DMS153 (cell line): Measurements from ENCODE around the gene SCG5.

ENCODE experiments used
- DNase-seq: peaks from one replicate; lab custom pipeline; 2025; lab: John Stamatoyannopoulos, UW

Gene SCG5

DNA sequence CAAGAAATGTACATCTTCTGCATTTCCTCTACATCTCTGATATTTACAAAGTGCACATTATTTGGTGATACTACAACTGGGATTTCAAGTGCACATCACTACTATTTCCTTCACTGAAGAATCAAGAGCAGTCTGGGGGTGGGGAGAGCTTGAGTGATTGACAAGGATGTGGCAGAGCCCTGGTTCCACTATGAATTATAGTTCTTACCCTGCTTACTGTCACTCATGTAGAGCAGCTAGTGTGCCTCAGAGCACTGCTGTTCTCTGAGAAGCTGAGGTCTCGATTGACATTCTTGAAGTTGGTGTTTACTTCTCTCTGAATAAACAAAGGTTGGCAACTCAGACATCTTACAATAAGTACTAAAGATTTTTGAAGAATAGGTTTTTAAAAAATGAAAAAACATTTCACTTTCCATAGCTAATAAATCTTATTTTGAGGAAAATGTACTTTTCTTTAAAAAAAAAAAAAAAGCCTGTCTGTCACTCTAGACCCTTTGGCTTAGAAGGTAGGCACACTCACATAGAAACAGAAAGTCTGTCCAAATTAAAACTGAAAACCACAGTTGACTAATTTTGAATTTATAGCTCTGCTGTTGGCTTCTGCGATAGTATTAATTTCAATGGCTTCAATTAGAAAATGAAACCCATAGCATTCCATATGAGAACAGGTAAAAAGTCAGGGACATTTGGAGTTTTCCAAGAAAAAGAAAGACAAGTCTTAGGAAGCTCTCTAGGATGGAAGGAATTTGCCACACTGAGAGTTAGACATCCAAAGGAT lies 81.8 kb downstream of the SCG5 start:
- DNase-seq, result no peak

- no peak for DNase-seq
These were observed 88.3 kb downstream of the SCG5 start for GRCh38 chr15:32729700-32730395.

GRCh38 chr15:32730677-32731654 lies 89.5 kb downstream of the SCG5 start:
- peak; percentile 32 for DNase-seq

DNA sequence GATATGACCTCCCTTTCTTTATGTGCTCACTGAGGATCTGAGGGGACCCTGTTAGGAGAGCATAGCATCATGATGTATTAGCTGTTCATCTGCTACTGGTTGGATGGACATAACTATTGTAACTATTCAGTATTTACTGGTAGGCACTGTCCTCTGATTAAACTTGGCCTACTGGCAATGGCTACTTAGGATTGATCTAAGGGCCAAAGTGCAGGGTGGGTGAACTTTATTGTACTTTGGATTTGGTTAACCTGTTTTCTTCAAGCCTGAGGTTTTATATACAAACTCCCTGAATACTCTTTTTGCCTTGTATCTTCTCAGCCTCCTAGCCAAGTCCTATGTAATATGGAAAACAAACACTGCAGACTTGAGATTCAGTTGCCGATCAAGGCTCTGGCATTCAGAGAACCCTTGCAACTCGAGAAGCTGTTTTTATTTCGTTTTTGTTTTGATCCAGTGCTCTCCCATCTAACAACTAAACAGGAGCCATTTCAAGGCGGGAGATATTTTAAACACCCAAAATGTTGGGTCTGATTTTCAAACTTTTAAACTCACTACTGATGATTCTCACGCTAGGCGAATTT lies 91.2 kb downstream of the SCG5 start:
- DNase-seq, result no peak

DNA sequence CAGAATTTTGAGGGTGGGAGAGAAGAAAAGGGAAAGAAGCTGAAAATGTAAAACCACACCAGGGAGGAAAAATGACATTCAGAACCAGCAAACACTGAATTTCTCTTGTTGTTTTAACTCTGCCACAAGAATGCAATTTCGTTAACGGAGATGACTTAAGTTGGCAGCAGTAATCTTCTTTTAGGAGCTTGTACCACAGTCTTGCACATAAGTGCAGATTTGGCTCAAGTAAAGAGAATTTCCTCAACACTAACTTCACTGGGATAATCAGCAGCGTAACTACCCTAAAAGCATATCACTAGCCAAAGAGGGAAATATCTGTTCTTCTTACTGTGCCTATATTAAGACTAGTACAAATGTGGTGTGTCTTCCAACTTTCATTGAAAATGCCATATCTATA lies 91.8 kb downstream of the SCG5 start:
- DNase-seq, result no peak

- no peak for DNase-seq
These were observed 94.6 kb downstream of the SCG5 start for GRCh38 chr15:32735989-32736700.

DNA sequence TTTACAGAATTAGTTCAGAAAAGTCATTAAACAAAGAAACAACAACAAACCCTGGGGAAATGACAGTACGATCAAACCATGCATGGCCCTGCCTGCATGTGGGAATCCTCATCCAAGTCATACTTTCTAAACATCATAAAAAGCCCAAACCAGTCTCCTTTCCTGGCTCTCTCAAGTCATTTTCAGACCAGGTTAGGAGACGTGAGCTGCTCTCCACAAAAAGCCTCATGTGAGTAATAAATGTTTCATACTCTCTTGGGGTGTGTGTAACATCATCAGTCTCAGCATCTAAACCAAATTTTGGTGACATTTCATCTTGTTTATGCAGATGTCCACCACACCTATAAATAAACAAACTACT lies 95.2 kb downstream of the SCG5 start:
- no peak for DNase-seq

DNA sequence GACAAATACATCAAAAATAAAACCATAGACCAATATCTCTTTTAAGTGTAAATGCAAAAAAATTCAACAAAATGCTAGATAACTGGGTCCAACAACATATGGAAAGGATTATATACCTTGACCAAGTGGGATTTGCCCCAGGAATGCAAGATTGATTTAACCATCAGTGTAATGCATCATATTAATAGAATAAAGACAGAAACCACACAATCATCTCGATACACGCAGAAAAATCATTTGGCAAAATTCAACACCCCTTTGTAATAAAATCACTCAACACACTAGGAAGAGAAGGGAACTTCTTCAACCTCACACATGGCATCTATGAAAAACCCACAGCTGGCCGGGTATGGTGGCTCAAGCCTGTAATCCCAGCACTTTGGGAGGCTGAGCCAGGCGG lies 95.8 kb downstream of the SCG5 start:
- no peak for DNase-seq

- DNase-seq, result no peak
These were observed 97.2 kb downstream of the SCG5 start for GRCh38 chr15:32738666-32739065.

GRCh38 chr15:32739522-32740063 lies 98.1 kb downstream of the SCG5 start:
- DNase-seq, result no peak

DNA sequence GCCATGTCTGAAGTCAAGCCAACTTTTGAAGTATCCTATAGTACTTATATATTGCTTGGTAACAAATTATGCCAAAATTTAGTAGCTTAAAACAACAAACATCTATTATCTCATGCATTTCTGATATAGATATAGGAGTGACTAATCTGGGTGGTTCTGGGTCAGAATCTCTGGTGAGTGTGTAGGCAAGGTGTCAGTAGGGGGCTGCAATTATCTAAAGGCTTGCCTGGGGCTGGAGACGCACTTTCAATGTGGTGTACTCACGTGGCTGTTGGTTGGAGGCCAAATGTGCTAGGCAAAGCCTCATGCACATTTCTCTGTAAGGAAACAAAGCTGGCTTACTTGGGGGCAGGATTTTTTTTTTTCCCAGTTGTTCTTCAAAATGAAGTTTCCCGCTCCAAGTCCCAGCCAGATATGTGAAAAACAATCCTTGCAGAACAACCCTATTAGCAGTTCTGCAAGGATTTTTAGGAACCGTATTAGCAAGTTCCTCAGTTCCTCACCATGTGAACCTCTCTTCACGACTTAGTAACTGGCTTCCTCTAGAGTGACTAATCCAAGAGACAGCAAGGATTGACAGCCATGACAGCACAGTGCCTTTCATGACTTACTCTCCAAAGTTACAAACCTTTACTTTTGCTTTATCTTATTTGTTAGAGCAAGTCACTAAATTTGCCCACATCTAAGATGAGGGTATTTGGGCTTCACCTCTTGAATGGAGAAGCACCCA lies 102.1 kb downstream of the SCG5 start:
- no peak for DNase-seq

GRCh38 chr15:32746116-32746857 lies 104.8 kb downstream of the SCG5 start:
- DNase-seq, result no peak
